ENCODE results near the gene WDR86.

GRCh38 chr7:151361193-151361959, 48.5 kb downstream of the WDR86 start:
- TF ChIP-seq POLR2A (IDR thresholded peaks at IDR 0.05), result no peak
- TF ChIP-seq, protein P1, sequence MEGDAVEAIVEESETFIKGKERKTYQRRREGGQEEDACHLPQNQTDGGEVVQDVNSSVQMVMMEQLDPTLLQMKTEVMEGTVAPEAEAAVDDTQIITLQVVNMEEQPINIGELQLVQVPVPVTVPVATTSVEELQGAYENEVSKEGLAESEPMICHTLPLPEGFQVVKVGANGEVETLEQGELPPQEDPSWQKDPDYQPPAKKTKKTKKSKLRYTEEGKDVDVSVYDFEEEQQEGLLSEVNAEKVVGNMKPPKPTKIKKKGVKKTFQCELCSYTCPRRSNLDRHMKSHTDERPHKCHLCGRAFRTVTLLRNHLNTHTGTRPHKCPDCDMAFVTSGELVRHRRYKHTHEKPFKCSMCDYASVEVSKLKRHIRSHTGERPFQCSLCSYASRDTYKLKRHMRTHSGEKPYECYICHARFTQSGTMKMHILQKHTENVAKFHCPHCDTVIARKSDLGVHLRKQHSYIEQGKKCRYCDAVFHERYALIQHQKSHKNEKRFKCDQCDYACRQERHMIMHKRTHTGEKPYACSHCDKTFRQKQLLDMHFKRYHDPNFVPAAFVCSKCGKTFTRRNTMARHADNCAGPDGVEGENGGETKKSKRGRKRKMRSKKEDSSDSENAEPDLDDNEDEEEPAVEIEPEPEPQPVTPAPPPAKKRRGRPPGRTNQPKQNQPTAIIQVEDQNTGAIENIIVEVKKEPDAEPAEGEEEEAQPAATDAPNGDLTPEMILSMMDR (IDR thresholded peaks at IDR 0.05), result no peak

All from vagina (tissue), 2 donors.